Femur (tissue), 1 donor: ENCODE measurements around the gene NMNAT1.
A peak's percentile ranks its signal among the peaks of the same experiment; 100 is the strongest.
"Not testable (repeated sequence)": the region's sequence is repeated elsewhere in the genome, so short reads cannot be mapped to it uniquely, and the experiment has no call there.

Experiments
- DNase-seq: peaks from one replicate; pipeline ENCODE4 v3.0.0-alpha.2; 2017

Gene NMNAT1

DNA sequence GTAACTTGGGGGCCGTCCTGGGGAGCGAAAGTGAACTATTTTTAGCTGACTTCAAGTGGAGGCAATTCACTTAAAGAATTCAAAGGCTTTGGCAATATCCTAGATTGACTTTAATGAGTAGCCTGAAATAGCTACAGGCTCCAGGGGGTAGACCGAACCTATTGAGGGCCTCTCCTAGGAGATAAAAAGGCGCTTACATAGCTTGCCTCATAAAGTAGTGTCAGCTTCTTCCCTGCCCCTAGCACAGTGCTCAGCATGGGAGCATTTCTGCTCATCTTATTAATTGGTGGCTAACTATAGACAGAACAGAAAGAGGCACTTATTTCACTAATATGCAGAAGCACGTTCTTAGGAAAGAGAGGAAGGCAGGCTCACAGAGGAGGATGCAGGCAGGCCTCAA lies 20.9 kb upstream of the NMNAT1 start:
- no peak for DNase-seq

DNA sequence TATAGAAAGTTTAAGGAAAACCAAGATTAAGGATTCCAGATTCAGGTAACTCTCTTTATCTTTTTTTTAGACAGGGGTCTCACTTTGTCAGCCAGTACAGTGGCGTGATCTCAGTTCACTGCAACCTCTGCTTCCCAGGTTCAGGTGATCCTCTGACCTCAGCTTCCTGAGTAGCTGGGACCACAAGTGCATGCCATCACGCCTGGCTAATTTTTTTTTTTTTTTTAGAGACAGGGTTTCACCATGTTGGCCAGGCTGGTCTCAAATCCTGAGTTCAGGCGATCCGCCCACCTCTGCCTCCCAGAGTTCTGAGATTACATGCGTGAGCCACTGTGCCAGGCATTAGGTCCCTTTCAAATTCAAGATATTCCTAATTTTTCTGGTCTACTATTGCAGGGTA lies 16.0 kb upstream of the NMNAT1 start:
- DNase-seq = no peak

DNA sequence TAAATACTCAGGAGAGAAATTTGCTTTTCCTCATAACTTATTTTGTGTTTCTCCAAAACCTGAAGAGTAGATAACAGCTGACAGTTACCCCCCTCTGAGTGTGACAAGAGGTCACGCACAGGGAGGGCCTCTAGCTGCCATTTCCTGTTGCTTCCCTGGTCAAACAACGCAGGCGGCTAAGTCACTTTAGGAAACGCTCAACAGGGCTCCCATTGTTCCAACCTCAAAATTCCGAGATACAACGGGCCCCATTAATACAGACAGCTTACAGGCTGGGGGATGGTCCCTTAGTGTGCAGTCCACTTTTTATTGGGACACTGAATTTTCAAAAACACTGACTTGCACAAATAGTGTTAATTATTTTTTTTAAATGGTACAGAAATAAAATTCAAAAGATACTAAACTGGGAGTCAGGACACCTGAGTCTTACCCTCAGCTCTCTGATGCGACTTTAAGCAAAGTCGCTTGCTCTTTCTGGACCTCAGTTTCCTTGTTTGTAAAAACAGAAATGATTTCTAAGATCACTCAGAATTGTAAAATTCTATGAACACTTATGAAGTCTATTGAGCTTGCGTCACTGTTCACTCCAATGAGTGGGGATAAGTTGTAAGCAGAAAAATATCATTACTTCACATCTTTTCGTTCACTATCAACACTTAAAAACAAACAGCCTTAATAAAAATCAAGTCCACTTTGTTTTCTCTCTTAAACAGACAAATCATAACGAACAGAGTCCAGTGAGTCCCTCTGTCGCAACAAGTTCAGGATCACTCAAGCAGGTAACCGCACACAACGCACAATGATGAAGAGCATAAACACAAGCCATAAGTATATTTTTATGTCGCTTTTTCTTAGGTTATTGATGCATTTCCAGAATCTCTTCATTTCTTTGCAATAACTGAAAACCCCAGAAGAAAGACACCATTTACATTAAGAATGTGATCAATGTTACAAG lies 13.6 kb upstream of the NMNAT1 start:
- DNase-seq = no peak

DNA sequence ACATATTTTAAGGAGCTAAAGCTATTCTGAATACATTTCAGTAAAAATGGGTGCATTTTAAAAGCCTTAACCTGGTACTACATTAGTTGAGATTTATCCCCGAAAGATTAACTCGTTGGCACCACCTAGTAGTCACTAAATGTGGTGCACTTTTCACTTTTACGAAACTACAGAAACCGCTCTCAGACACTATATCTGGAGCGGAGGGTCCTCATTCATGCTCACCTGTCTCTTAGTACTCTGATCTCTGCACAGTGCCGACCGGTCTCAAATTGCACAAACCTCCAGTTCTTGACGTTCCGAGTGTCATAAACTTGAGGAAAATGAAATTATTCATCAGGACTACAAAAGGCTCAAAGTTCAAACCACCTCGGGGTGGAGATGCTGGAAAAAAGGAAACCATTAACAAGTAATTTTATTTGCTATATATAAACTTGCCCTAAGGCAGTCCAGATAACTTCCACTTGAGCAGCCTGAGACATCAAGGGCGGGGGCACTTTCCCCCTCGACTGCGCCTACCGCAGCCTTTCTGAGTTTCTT lies 806 bp upstream of the NMNAT1 start:
- no peak for DNase-seq

DNA sequence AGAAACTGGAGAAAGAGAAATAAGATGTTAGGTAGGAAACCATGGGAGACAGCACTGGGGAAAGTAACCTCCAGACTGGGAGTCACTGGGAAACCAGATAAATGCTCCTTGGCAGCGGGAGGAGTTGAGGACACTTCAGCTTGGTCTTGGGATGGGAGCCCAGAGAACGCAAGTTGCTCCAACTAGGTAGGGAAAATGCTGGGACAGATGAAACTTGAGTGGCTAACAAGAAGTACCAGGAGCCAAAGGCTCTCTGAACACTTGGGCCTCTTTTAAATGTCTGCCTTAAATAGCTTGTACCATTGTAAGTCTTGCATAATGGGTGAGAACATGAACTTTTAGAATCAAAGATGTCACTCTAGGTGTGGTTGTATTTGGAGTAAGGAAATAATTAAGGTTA lies 3.0 kb downstream of the NMNAT1 start:
- no peak for DNase-seq

DNA sequence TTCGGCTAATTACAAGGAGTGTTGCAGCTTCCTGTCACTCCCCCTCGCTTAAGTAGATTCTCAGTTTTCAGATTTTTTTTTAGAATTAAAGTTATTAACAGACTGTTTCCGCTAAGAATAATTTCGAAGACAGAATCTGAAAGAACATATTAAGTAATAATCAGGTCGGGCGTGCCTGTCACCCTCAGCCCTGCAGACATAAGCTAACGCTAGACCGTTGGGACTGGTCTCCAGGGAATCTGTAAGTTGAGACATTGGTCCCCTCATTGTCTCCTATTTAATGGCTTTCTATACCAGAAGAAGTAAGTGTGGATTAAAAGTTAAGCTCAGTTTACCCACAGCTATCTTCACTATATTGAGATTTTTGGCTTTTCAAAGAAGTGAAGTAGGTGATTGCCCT lies 14.5 kb downstream of the NMNAT1 start:
- no peak for DNase-seq

DNA sequence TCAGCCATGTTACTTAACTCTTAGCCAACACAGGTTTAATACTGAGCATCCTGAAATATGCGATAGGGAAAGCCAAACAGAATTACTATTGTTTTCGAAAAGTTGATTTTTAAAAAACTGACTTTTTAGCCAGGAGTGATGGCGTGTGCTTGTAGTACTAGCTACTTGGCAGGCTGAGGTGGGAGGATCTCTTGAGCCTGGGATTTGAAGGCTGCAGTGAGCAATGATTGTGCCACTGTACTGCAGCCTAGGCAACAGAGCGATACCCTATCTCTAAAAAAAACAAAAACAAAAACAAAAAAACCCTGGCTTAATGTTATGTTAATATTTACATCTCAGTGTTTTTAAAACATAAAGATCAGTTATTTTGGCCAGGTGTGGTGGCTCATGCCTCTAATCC lies 16.7 kb downstream of the NMNAT1 start:
- DNase-seq = no peak

DNA sequence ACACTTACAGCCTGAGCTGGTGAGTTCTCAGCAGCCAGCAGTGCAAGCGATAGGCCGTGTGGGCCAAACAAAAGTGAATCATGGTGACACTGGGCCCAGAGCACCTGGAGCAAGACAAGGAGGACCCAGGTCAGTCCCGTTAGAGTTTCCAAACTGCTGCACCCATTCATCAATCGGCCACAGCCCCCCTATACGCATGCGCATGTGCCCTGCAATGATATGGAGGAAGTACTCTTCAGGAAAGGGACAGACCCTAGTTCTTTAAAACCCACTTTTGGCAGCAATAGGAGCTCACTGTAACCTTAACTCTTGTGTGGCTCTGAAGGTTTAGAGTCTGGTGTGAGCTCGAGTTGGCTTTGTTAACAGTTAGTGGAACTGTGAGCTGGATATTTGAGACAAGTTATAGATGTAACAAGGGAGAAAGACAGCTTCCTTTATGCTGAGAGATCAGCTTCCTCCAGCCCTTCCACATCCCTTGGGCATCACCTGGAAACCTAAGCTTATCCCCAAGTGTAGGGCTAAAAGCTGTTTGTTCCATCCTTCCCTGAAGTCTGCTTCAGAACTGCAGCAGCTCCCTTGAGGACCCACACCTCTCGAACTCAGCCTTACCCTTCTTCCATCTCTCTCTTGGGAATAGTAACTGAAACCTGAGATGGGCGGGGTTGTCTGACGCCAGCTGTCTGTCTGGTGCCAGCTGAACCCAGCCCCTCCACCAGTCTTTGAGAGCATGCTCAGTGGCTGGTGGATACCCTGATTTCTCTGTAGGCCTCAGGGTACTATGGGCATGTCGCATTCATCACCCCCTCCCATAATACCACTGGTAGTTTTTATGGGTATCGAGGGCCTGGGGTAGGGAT lies 17.7 kb downstream of the NMNAT1 start:
- DNase-seq = peak; percentile 58

DNA sequence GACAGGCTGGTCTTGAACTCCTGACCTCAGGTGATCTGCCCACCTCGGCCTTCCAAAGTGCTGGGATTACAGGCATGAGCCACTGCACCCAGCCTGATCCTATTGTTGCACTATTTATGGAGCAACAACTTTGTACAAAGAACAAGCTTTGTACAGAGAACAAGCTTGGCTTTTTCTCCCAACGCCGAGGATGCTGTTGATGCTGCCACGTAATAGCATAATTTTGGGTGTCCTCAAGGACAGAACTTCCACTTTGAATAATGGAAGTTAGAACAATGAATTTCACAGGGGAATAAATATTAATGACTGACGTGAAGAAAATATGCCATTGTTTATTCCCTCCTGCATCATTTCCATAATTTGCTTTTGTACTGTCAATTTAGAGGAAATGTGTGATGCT lies 41.0 kb downstream of the NMNAT1 start:
- no peak for DNase-seq

DNA sequence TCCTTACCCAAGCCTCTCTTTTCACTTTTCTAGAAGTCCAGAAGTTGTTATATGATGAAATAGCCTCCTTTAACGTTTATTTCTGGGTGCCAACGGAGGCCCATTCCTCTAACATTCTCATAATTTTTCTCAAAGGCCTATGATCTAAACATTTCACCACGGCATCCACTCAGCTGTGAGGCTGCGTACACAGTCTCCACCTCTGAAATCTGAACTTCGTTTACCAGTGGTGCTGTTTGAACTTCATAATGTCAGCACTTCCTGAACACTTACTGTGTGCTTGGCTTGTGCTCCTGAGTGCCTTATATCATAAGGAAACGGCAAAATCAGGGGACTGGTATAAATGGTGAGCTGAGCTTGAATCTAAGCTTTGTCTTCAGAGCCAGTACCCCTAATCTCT lies 41.7 kb downstream of the NMNAT1 start:
- DNase-seq = no peak

DNA sequence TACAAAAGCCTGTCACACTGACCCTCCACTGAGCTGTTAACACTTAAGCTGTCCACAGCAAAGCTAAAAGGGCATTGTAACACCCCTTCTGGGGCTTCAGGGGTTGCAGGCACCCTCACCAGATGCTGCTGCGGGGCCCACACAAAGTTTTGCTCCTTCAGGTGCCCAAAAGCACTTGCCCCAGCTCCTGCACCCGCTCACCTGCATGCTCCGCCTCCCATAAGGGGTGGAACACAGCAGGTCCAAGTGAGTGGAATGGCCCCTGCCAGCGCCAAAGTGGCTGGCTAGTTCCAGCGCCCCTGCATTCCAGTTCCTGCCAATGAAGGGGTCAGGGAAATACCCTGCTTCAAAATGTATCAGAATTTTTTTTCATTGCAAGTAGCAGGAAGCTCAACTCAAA lies 46.5 kb downstream of the NMNAT1 start:
- DNase-seq = no peak

DNA sequence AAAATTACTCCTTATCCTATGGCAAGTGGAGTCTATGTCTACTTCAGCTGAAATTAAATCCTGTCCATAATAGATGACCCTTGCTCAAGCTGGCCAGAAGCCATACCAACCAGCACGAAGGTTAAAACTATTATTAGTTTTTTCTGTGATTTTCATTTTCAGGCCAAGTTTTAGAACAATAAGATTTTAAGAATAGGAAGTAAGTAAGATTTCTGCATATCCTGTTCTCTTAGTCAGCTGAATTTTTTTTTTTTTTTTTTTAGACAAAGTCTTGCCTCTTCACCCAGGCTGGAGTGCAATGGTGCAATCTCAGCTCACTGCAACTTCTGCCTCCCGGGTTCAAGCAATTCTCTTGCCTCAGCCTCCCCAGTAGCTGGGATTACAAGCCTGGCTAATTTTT lies 47.7 kb downstream of the NMNAT1 start:
- no peak for DNase-seq

DNA sequence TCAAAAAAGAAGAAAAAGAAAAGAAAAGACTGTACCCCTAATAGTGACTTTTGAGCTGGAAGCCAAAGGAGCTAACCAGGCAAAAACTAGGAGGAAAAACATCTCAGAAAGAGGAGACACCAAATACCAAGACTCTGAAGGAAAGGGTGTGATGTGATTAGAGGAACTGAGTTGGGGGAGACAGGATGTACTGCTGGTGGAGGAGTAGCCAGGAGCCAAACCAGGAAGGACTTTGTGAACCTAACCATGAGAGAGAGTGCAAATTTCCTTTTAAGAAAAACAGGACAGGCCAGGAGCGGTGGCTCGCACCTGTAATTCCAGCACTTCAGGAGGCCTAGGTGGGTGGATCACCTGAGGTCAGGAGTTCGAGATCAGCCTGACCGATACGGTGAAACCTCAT lies 49.6 kb downstream of the NMNAT1 start:
- DNase-seq = no peak

DNA sequence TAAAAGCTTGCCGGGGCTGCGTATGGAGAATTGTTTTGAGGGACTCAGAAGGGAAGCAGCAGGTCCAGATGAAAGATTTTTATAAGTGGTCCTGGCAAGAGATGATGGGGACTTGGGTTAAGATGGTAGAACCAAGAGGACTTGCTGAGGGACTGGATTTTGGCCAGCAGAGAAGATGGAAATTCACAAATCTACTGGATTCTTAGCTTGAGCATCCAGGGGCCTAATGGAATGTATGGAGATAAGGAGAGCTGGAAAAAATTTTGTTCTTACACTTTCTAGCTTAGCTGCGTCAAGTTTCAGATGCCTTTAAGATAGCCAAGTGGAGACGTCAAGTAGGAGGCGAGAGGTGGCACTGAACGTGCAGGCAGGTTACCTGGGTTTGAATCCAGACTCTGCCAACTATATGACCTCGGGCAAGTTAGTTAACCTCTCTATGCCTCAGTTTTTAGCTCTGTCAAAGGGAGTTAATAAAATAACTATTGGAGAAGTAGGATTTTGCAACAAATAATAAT lies 50.3 kb downstream of the NMNAT1 start:
- DNase-seq = no peak

DNA sequence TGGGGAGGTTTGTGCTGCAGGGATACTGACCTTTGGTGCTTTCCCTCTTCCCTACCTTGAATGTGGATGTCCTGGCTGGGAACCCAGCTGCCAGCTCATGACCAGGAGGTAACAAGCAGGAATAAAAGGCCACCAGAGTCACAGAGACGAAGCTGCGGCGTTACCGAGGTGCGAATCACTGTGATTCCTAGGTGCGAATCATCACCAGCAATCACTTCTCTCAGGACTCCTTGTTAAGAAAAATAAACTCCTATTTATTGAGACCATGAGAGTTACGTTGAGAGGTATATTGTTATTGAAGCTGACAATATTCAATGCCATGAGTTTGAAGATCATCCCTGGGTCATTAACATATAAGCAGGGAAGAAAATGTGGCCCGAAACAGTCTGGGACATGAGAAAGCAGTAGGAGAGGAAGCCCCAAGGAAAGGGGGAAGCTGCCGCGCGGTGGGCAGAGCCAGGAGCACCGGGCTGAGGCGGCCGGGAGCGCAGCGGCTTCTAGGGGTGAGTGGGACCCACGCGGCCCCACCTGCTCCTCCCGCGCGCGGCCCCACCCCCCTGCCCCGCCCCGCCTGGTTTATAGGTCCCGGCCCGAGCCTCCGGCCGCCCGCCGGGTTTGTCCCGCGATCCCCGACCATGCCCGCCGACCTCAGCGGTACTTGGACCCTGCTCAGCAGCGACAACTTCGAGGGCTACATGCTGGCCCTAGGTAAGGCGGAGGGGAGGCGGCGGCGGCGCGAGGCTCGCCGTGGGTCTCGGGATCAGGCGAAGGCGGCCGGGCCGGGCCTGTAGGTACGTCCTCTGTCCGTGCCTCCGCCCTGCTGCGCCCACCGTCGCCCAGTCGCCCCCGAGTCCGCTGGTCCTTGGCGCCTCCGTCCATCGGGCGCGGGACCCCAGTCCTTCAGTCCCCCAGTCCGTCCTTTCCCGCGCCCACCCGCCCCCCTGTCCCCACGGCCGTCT lies 53.6 kb downstream of the NMNAT1 start, which contains the start of gene RBP7:
RBP7 (plus strand) TSS at position 605 of the 959 bp plus-strand sequence; CDS start at position 636, 31 bp downstream.
- DNase-seq = peak; percentile 31

DNA sequence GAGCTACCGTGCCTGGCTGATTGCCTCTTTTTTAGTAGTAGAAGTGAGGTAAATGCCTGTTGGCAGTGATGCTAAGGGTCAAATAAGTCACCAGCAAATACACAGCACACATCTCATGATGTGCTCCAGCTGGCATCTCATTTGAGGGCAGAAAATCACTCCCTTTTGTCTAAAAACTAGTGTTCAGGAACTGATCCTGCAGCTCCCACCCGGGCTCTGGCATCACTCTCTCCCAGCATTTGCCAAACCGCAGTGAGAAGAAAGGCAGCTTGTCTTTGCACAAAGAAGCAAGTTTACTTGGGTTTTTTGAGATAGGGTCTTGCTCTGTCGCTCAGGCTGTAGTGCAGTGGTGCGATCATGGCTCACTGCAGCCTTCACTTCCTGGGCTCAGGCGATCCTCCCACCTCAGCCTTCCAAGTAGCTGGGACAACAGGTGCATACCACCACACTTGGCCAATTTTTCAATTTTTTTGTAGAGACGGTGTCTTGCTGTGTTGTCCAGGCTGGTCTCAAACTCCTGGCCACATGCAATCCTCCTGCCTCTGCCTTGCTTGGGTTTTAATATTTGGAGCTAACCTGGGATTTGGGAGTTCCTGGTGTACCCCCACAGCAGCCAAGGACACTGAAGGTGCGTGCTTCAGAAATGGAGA lies 57.9 kb downstream of the NMNAT1 start:
- DNase-seq = no peak

DNA sequence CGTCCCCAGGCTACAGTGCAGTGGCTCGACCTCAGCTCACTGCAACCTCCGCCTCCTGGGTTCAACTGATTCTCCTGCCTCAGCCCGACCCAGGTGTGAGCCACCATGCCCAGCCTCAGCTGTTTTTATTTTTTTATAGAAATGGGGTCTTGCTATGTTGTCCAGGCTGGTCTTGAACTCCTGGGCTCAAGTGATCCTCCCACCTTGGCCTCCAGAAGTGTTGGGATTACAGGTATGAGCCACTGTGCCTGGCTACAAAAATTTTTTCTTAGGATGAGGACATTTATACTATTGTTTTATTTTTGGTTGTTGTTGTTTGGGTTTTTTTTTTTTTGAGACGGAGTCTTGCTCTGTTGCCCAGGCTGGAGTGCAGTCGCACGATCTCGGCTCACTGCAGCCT lies 62.0 kb downstream of the NMNAT1 start:
- not testable (repeated sequence) for DNase-seq

DNA sequence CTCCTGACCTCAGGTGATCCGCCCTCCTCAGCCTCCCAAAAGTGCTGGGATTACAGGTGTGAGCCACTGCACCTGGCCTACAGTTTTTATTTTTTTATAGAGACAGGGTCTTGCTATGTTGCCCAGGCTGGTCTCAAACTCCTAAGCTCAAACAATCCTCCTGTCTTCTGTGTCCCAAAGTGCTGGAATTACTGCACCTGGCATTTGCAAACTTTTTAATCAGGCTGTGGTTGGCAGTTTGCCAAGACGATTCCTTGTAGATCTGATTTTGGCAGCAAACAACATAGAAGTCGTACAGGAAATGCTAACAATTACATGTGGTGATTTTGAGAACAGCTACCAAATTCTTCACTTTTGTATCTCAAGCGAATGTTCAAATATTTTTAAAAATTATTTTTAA lies 63.9 kb downstream of the NMNAT1 start:
- peak; percentile 28 for DNase-seq

DNA sequence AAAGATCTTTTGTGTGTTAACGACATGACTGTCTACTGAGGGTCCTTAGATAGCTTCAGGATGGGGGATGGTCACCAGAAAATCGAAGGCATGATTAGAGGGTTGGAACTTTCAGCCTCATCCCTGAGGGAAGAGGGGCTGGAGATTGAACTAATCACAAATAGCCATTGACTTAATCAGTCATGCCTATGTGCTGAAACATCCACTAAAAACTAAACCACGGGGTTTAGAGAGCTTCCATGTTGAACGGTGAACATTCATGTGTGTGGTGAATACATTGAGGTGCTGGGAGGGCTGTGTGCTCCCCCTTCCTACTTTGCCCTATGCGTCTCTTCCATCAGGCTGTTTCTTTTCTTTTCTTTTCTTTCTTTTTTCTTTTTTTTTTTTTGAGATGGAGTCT lies 70.7 kb downstream of the NMNAT1 start:
- DNase-seq = no peak

DNA sequence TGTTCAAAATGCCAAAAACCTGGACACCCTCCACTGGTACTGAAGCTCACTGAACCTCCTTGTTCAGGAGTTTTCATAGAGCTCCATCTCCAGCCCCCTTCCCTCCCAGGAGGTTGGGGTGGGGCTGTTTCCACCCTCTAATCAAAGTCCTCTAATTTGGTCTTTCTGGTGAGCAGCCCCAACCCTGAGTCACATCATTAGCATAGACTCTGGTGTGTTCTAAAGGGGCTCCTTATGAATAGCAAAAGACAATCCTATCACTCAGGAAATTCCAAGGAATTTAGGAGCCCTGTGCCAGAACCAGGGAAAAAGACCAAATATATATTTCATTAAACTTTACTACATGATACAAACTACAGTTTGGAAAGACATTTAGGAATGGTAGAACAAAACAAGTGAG lies 76.3 kb downstream of the NMNAT1 start:
- DNase-seq = no peak

DNA sequence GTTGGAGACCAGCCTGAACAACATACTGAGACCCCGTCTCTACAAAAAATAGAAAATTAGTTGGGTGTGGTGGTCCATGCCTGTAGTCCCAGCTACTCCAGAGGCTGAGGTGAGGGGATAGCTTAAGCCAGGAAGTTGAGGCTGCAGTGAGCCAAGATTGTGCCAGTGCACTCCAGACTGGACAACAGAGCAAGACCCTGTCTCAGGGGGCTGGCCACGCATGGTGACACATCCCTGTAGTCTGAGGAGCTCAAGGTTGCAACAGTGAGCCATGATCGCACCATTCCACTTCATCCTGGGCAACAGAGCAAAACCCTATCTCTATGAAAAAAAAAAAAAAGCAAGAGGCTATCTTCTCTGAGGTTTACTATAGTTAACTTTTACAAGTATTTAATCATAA lies 76.8 kb downstream of the NMNAT1 start:
- DNase-seq = no peak

DNA sequence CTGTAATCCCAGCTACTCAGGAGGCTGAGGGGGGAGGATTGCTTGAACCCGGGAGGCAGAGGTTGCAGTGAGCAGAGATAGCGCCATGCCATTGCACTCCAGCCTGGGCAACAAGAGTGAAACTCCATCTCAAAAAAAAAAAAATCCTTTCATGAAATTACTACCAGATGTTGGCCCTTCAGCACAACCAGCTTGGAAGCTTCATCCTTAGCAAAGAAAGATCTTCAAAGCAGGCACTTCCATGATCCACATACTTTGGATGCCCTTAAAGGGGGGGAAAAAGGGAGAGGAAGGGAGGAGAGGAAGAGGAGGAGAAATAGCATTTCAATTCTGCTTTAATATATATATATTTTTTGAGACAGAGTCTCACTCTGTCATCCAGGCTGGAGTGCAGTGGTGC lies 77.4 kb downstream of the NMNAT1 start:
- not testable (repeated sequence) for DNase-seq
